ENCODE results near the gene GH1. TPM values are rescaled to one million over a fixed set of nuclear protein-coding genes. Genes with fewer than 3 reads are reported as not detected.
"Not testable (repeated sequence)": the region's sequence is repeated elsewhere in the genome, so short reads cannot be mapped to it uniquely, and the experiment has no call there.

GH1 gene
- total and polyA plus RNA-seq, 7 donors, result 0.25 TPM; not detected in 6

DNA sequence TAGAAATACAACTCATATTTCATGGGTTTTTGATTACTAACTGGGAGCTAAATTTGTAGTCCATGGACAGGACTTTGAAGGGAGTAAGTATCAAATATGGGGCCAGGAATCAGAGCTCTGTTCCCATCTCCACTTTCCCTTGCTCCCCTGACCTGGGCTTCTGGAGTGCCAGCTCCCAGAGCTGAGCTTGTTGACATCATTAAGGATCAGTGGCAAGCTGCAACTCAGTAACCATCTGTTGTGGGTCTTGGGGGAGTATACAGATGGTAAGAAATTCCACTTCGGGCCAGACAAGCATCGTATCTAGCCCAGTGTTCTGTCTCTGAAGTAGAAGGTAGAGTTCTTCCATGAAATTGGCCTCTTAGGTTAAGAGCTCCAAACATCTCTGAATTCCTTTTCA, 16.7 kb downstream of the GH1 start:
- H3K4me1 ChIP-seq; intact Hi-C loops (cut with DNase I): not testable (repeated sequence)
- 84 to 85% methylated on average over 2 of the region's 2 CpGs for WGBS, 2 donors

DNA sequence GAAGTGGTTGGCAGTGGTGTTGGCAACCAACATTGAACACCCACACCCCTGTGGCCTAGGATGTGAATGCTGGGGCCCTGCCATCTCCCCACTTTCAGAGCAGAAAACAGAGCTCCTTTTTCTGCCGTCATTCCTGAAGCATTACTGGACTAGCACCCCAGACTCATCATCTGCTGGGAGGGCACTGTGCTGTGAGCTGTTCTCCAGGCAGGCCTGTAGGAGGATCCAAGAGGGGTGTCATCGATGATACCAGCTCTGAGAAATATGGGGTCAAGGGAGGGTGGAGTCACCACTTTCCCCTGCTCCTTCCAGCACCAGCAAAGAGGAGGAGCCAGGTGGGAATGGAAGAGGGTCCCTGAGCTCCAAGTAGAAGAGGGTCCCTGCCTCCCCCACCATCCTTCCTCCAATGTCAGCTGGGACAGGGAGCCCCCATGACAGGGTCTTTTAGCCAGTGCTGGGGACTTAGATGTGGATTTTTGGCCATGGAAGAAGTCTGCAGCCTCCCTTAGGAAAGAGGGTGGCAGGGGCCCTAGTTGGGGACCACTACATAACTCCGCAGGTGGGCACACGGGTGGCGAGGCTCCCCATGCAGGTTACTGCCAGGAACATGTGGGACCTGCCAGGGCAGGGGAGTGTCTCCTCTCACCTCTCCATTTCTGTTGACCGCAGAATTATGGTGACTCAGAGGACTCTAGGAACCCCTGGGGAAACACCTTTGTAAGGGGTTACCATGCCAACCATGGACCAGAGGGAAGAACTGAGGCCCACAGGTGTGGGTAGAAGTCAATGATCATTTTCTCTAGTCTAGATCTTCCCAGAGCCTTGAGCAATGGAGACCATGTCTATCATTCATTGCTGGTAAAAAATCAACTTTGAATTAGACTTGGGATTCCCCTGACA, 19.5 kb downstream of the GH1 start:
- WGBS, 2 donors, result 84 to 86% methylated on average over 6 of the region's 6 CpGs
- intact Hi-C loops (cut with DNase I); H3K27me3 ChIP-seq; H3K36me3 ChIP-seq; H3K27ac ChIP-seq; H3K9me3 ChIP-seq; H3K4me3 ChIP-seq; DNase-seq; H3K4me1 ChIP-seq: not testable (repeated sequence)

More for the DNA sequence above, 16.7 kb downstream of the GH1 start:
- H3K4me3 ChIP-seq, H3K27me3 ChIP-seq, DNase-seq, H3K9me3 ChIP-seq, H3K27ac ChIP-seq, H3K36me3 ChIP-seq: not testable (repeated sequence)

GRCh38 chr17:63896524-63897354, 21.9 kb downstream of the GH1 start, which contains the start of gene CSH1:
CSH1 (minus strand) TSS chr17:63896574; CDS start chr17:63896511, 63 bp downstream.
- H3K27ac ChIP-seq; intact Hi-C loops (cut with DNase I); DNase-seq; H3K27me3 ChIP-seq; H3K4me1 ChIP-seq; H3K4me3 ChIP-seq; H3K36me3 ChIP-seq; H3K9me3 ChIP-seq: not testable (repeated sequence)
- 82 to 91% methylated on average over 10 of the region's 14 CpGs for WGBS, 2 donors

DNA sequence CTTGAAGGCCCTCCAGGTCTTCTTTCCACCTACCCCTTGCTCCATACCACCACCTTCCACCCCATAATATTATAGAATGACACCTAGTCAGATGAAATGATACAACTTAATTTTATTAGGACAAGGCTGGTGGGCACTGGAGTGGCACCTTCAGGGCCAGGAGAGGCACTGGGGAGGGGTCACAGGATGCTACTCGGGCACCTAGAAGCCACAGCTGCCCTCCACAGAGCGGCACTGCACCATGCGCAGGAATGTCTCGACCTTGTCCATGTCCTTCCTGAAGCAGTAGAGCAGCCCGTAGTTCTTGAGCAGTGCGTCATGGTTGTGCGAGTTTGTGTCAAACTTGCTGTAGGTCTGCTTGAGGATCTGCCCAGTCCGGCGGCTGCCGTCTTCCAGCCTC, 23.8 kb downstream of the GH1 start:
- 91 to 92% methylated on average over 10 of the region's 10 CpGs for WGBS, 2 donors
- H3K36me3 ChIP-seq; DNase-seq; H3K27ac ChIP-seq; H3K9me3 ChIP-seq; H3K27me3 ChIP-seq; H3K4me3 ChIP-seq; H3K4me1 ChIP-seq; intact Hi-C loops (cut with DNase I): not testable (repeated sequence)

- H3K4me1 ChIP-seq; H3K27ac ChIP-seq; intact Hi-C loops (cut with DNase I); H3K36me3 ChIP-seq; DNase-seq; H3K9me3 ChIP-seq; H3K4me3 ChIP-seq; H3K27me3 ChIP-seq: not testable (repeated sequence)
- 47 to 70% methylated on average over 3 of the region's 3 CpGs for WGBS, 2 donors
Observed at GRCh38 chr17:63894021-63894420, 24.6 kb downstream of the GH1 start.

- WGBS, 2 donors, result 60 to 75% methylated on average over 11 of the region's 11 CpGs
- intact Hi-C loops (cut with DNase I), result not testable (repeated sequence)
Observed at GRCh38 chr17:63892316-63893037, 26.2 kb downstream of the GH1 start.

DNA sequence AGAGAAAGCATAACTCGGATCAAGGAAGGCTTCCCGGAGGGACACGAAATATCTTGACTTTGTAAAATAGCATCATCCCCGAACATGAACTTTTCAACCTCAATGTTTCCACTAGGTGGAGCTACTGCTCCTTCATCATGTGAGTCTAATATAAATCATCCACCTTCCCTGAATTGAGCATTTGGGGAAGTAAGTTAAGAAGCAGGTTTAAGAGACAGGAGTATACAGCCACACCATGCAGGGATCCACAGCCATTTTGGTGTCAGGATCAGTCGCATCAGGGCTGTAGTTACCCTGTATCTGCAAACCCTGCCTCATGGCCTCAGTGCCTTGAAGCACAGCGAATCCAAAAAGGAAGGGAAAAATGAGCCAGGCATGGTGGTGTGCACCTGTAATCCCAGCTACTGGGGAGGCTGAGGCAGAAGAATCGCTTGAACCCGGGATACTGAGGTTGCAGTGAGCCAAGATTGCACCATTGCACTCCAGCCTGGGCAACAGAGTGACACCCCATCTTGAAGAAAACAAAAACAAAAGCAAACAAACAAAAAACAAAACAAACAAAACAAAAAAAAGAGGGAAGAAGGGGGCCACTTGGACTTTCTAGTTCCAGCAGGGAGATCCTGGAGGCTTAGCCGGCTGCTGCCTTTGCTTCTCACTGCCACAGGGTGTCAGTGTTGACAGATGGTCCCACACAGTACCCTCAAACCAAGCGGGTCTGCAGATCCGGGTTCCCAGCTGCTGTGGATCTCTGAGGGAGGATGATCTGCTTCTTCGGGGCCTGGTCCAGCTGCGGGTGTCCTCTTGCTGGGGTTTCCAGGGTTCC, 29.4 kb downstream of the GH1 start:
- H3K27me3 ChIP-seq; H3K27ac ChIP-seq; DNase-seq; intact Hi-C loops (cut with DNase I); H3K36me3 ChIP-seq; H3K4me3 ChIP-seq; H3K4me1 ChIP-seq; H3K9me3 ChIP-seq: not testable (repeated sequence)
- TF ChIP-seq, protein P1, sequence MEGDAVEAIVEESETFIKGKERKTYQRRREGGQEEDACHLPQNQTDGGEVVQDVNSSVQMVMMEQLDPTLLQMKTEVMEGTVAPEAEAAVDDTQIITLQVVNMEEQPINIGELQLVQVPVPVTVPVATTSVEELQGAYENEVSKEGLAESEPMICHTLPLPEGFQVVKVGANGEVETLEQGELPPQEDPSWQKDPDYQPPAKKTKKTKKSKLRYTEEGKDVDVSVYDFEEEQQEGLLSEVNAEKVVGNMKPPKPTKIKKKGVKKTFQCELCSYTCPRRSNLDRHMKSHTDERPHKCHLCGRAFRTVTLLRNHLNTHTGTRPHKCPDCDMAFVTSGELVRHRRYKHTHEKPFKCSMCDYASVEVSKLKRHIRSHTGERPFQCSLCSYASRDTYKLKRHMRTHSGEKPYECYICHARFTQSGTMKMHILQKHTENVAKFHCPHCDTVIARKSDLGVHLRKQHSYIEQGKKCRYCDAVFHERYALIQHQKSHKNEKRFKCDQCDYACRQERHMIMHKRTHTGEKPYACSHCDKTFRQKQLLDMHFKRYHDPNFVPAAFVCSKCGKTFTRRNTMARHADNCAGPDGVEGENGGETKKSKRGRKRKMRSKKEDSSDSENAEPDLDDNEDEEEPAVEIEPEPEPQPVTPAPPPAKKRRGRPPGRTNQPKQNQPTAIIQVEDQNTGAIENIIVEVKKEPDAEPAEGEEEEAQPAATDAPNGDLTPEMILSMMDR (IDR thresholded peaks at IDR 0.05), result peak in 1 of 4 experiments; percentile 26
- WGBS, 2 donors, result 29 to 32% methylated on average over 13 of the region's 13 CpGs

More at GRCh38 chr17:63892316-63893037, 26.2 kb downstream of the GH1 start:
- not testable (repeated sequence) for DNase-seq, H3K27me3 ChIP-seq, H3K4me1 ChIP-seq, H3K36me3 ChIP-seq, H3K4me3 ChIP-seq, H3K27ac ChIP-seq, H3K9me3 ChIP-seq

- H3K9me3 ChIP-seq; H3K4me1 ChIP-seq; H3K36me3 ChIP-seq; H3K27me3 ChIP-seq; DNase-seq; intact Hi-C loops (cut with DNase I); H3K27ac ChIP-seq; H3K4me3 ChIP-seq: not testable (repeated sequence)
- WGBS, 2 donors, result 77 to 92% methylated on average over 11 of the region's 11 CpGs
Observed at GRCh38 chr17:63885119-63885518, 33.5 kb downstream of the GH1 start.

All from sigmoid colon (tissue), 7 donors.